ENCODE data around the gene CD1D.
"Not testable (repeated sequence)": the region's sequence is repeated elsewhere in the genome, so short reads cannot be mapped to it uniquely, and the experiment has no call there.

Gene CD1D

DNA sequence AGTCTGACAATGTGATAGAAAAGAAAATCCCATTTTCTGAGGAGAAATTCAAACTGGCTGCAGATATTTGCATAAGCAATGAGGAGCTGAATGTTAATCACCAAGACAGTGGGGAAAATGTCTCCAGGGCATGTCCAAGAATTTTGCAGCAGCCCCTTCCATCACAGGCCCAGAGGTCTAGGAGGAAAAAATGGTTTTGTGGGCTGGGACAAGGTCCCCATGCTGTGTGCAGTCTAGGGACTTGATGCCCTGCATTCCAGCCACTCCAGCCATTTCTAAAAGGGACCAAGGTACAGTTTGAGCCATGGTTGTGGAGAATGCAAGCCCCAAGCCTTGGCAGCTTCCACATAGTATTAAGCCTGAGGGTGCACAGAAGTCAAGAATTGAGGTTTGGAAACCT lies 42.8 kb downstream of the CD1D start:
- in situ Hi-C loops (cut with MboI; ENCODE audit: low pct_unique_long_range_greater_than_20kb, low sequenced_read_pairs); DNase-seq: not testable (repeated sequence)

DNA sequence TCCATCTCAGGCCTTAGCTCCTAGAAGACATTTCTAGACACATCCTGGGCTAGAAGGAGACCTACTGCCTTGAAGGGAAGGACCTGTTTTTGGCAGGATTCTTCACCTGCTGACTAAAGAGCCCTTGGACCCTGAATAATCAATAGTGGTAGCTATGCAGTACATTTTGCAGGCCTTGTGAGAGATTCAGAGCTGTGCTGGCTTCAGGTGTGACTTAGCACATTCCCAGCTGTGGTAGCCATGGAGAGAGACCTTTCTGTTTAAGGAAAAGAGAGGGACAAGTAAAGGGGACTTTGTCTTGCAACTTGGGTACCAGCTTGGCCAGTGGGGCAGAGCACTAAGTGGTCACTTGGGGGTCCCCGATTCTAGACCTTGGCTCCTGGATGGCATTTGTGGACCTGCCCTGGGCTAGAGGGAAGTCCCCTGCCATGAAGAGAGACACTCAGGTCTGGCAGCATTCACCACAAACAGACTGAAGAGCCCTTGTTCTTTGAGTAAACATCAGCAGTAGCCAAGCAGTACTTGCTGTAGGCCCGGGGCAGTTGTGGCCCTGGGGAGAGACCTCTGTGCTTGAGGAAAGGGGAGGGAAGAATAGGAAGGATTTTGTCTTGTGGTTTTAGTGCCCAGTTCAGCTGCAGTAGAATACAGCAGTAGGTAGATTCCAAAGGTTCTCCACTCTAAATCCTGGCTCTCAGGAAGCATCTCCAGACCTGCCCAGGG lies 47.4 kb downstream of the CD1D start:
- in situ Hi-C loops (cut with MboI; ENCODE audit: low pct_unique_long_range_greater_than_20kb, low sequenced_read_pairs) = no loop called here
- no peak for DNase-seq
